NCI-H2081 (cell line): ENCODE measurements around the gene FGF1.

Experiments
- DNase-seq, 2 experiments: peaks; one replicate each; lab custom pipeline; 2025; lab: John Stamatoyannopoulos, UW

Gene FGF1

DNA sequence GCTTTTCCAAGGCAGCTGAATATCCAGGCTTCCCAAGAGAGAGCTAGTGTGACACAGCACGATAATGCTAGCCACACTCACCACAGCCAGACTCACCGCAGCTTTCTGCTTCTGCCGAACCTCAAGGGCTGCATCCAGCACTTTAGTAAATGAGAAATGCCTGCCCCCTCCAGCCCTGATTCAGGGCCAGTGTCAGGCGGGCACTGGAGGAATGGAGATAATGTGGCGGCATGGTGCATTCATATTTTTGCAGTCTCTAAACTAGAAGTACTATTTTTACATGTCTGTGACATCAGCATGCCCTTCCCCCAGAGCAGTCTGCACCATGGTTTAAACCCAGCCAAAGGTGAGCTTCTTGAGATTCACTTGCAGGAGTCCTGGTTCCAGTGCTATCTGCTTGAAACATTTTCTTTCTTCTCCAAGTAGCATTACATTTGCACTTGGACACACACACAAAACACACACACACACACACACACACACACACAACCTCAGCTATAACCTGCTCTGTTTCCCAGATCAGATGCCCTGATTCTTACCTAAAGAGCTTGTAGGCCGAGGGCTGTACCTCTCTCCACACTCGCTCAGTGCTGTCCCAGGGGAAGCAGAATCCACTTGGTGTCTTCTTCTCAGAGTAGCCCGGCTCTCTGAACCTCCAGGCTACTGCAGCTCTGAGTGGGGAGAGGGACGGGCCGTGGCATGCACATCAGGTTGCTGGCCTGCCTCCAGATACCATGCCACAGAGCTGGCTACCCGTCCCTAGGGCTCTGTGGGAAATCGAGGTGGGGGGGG, at the start of gene FGF1:
TSS of gene FGF1 (minus strand) at position 673 of the 792 bp plus-strand sequence. CDS start 71,963 bp downstream, outside the sequence.
- DNase-seq = no peak

DNA sequence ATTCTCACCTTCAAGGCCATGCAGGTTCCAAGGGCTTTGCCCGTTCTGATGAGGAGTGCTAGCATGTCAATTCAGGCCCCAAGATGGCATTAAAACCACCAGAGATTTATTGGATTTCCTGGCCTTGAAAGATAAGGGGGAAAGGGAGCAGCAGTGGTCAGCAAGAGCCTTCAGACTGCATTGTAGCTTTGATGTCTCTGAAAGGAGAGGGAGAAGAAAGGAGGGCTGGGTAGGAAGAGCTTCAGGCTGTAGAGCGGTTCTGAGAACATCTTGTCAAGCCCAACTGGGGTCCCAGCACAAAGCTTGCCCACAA, 41.8 kb upstream of the FGF1 start:
- no peak for DNase-seq

DNA sequence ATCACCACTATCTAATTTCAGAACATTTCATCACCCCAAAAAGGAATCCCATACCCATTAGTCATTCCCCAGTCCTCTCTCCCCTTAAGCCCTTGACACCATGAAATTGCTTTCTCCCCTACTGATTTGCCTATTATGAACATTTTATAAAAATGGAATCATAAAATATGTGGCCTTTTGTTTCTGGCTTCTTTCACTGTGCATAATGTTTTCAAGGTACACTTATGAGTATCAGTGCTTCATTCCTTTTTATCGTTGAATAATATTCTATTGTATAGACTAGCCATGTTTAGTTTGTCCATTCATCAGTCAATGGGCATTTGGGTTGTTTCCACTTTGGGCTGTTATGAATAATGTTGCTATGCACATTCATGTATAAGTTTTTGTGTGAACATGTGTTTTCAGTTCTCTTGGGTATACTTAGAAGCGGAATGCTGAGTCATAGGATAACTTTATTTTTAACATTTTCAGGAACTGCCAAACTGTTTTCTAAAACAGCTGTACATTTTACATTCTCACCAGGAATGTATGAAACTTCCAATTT, 40.4 kb upstream of the FGF1 start:
- DNase-seq = no peak

DNA sequence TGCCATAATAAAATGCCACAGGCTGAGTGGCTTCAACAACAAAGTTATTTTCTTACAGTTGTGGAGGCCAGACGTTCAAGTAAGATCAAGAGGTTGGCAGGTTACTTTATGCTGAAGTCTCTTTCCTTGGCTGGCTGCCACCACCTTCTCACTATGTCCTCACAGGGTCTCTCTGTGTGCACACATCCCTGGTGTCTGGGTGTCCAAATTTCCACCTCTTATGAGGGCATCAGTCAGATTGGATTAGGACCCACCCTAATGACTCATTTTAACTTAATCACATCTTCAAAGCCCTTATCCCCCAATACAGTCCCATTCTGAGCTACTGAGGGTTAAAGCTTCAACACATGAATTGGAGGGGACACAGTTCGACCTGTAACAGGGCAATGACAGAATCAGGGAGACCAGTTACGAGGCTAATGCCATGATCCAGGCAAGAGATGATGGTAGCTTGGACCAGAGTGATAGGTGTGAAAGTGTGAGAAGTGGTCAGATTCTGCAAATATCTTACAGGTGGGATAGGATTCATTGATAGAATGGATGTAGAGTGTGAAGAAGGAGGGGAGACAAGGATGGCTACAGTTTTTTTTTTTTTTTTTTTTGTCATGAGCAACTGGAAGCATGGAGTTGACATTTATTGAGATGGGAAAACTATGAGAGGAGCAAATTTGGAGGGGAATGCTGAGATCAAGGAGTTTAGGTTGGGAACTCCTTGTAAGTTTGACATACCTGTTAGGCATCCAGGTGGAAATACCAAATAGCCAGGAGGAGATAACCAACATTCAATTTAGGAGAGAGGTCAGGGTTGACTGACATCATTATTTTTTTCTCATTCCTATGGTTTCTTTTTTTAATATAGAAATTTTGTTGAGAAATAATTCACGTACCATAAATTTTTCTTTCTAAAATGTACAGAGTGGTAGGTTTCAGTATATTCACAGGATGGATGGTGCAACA, 39.6 kb upstream of the FGF1 start:
- DNase-seq = no peak

DNA sequence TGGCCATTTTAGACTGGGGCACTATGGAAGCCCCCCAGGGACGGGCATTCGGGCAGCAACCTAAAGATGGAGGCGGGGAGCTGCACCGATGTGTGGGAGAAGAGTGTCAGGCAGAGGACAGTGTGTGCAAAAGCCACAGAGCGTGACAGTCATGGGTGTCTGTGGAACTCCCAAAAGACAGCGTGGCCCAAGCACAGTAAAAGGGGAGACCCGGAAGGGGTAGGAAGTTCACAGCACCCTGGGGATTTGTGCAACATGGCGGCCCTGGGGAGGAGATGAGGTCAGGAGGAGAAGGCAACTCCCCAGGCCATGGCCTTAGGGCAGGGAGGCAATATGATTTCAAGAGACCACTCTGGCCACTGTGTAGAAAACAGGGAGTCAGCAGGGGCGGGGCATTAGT, 38.9 kb upstream of the FGF1 start:
- no peak for DNase-seq

DNA sequence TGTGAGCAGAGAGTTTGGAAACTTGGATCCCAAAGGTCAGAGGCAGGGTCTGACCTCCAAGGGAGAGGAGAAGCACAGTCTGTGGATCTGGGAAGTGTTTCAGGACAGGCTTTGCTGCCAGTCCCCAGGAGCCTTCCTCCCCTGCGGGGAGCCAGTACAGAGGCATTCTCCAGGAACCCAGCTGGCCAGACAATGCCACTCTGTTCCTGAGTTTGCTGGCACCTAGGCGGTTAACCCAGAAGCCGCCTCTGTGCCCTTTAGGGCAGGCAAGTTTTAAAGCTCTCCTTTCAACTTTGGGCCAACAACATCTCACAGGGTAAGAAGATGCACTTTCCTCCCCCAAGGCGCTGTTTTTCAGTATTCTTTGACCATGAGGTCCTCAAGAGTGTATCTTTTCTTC, 37.0 kb upstream of the FGF1 start:
- DNase-seq = no peak

DNA sequence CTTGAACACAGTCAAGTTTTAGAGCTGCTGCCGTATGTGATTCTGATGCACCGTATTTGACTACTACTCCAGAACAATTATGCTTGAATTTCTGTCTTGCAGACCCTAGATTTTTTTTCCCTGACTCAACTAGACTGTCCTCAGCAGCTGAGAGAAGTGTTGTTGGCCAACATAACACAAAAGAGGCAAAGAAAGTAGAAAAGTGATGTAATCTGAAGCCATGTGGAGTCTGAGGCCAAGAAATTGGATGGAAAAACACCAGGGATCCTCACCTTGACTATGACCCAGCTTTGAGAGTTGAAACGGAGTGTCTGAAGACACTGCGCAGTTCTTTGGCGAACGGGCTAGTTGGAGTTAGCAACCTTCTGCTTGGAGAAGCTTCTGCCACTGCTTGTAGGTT, 36.3 kb upstream of the FGF1 start:
- no peak for DNase-seq

DNA sequence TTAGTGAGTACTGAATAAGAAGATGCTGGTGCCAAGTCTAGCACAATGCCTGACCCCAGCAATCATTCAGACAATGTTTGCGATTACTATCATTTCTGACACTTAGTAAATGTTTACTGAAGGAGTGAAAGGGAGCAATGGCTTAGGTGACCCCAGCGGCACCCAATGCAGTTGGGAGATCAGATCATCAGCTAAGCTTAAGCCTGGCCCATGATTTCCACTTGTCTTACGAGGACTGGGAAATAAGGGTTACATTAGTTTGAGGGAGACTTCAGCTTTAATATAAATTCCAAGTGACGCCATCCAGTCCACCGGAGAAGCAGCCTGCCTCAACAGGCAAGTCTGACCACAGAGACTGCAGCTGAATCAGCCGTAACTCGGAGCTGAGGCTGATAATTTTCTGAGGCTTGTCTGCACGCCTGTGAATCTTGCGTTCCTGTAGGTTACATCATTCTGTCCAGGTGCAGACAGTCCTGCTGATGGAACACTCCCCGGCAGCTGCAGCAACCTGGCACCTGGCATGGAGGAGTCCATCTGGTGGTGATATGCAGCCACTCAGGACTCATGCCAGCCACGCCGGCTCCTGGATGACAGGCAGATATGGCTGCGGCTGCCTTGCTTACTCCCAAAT, 34.9 kb upstream of the FGF1 start:
- peak; percentile 59 to 85 for DNase-seq

DNA sequence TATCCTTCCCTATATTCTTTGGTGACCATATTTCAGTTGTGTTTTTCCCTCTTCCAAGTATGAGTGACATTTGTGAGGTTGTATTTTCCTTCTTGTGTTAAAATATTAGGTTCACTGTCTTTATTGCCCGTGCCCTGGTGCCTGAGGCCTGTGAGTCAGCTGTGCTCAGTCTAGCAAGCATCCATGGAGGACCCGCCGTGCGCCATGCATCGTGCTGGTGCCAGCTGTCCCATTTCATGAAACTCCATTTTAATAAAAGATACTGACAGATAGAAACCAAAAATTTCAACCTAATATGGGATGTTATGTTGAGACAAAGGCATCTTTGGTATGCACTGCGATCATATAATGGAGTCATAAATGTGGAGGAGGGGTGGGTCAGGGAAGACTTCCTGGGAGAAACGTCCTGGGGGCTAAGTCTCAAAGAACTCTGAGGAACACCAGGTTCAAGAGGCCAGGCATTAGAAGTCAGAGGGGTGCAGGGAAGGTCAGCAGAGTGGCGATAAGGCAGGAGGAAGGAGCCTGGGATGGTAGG, 34.0 kb upstream of the FGF1 start:
- DNase-seq = no peak

DNA sequence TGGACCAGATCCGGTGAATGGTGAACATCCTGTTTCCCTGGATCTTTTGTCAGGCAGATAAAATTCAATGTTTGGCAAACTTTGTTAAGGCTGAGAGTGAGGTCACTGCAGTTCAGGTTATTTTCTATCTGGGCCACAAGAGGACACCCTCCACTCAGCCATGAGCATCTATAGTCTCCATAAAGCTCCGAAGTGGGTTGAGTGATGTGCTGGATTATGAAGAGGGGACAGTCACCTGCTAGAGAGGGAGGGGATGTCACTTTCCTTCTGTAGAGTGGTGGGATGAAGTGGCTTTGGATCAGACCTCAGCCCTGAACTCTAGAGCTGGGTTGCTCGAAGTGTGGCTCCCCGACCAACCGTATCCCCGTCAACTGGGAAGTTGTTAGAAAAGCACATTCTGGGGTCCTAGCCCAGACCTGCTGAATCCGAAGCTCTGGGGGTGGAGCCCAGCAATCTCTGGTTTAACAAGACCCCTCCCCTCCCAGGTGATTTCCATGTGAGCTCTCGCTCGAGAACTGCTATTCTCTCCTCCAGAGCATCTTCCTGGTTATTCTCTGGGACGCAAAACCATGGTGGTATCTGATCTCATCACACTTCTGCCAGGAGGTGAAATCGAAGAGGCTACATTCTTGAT, 31.8 kb upstream of the FGF1 start:
- peak; percentile 9 to 34 for DNase-seq

DNA sequence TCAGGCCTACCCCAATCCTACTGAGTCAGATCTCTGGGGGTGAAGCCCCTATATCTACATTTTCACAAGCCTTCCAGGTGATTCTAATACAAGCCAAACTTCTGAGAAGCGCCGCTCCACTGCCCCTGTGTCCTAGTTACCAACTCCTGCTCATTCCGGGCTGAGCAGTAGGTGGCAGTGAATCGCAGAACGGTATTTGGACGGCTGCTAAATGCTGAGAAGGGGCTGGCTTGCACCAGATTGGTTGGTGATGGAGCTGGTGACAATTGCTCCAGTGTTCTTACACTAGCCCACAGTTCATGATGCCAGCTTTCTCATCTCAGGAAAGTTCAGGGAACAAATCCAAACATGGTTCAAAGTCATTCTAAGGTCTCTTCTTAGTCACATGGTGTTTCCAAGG, 31.1 kb upstream of the FGF1 start:
- DNase-seq = peak; percentile 2

DNA sequence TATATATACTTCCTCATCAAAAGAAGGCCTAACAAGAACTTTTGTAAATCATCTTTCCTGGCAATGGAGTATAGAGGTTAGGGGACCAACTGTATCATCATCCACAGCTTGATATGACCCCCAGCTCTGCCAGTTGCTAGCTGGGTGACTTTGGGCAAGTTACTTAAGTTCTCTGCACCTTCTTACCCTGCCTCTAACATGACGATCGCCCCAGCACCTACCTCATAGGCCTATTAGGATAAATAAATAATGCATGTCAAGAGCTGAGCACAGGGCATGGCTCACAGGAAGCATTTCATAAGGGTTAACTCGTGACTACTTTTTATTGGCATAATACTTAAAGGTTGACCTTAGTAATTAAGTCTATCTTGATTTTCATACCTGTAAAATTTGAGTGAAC, 29.4 kb upstream of the FGF1 start:
- DNase-seq = no peak

DNA sequence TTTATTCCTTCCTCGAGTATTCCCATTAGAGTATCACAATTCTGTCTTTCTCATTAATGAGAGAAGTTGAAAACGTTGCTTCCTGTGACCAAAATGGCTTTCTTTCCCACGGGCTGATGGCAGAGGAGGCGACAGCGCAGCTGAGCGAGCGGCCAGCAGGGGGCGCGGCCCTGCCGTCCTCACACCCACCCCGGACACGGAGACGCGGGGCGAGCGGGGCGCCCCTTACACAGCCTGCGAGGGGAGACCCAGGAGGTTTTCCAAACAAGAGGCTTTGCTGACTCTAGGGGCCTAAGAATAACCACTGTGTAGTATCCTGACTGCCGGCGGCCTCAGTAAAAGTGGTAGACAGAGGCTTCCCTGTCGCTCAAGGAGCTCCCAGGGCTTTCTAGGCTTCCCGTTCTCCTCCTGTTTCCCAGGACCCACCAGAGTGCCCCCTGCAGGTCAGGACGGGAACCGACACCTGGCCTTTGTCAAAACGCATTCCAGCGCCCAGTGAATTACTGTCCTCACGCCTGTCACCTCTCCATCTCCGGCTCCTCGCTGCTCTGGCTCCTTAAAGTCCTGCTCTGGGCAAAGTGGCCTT, 27.3 kb upstream of the FGF1 start:
- peak; percentile 74 to 78 for DNase-seq

DNA sequence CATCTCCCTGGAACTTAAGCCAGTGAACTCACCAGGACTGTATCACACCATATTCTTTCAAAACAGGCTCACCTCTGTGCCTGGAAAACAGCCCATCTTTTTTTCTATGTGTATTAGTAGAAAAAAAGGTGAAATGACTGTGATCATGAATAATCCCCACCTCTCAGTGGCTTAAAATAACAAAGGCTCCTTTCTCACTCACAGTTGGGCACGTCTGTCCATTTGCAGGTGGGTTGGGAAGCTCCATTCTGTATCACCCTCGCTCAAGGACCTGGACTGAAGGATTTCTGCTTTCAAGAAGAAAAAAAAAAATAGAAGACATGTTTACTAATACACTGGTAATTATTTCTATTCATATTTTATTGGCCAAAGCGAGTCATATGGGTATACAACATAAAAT, 17.3 kb upstream of the FGF1 start:
- no peak for DNase-seq

DNA sequence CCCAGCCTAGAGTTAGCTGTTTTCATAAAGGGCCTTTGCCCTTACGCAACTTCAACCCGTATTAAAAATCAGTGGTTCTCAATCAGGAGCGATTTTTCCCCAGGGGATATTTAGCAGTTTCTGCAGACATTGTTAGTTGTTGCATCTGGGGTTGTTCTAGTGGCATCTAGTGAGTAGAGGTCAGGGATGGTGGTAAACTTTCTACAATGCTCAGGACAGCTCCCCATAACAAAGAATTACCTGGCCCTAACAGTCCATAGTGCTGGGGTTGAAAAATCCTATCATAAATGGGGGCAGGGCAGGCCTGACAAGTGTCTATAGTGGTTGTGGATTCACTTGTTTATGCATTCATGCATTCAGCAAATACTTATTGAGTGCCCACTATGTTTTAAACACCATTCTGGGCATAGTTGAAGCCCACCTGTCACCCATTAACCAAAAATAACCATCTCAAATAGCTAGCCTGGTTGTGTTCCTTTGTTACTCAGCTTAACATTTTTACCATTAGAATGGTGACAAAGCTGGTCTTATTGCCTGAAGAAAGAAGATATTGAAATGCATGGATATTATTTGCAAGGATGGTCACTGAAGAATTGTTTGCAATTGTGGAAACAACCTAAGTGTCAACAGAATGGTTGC, 15.9 kb upstream of the FGF1 start:
- no peak for DNase-seq

DNA sequence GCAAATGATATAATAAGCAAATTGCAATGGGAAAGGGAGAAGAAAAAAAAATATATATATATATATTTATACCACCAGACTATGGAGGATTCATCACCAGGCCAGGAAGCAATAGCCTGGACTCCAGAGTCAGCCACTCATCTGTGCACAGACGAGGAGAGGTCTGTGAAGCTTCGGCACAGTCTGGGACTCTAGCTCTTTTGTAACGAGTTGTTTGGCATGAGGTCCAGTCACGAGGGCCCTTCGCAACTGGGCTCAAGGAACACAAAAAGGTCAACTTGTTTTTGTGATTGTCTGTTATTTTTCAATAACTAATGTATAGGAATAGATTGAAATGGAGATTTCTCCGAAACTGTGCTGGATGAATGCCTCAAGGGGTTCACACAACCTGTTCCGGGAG, 14.7 kb upstream of the FGF1 start:
- no peak for DNase-seq

DNA sequence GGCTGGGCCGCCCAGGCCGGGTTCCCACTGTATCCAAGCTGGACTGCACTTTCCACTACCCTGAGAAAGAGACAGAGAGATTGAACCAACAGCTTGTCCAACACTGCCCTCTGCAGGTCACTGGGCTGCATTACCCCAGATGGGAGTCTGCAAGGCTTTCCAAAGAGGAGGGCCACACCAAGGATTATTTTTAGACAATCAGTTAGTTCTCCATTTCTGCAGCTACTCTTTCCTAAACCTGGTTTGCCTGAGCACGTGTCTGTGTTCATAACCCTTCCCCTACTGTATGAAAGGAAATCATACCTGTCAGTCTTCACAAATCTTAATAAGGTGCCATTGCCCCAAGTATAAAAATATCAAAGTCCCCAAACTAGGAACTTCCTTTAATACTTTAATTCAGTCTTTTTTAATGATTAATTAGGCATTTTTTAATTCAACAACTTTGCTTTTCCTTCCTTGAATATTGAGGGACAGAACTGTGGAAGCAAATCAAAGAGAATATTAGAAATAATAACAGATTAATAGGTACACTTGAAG, 13.4 kb upstream of the FGF1 start:
- peak; percentile 55 to 66 for DNase-seq

DNA sequence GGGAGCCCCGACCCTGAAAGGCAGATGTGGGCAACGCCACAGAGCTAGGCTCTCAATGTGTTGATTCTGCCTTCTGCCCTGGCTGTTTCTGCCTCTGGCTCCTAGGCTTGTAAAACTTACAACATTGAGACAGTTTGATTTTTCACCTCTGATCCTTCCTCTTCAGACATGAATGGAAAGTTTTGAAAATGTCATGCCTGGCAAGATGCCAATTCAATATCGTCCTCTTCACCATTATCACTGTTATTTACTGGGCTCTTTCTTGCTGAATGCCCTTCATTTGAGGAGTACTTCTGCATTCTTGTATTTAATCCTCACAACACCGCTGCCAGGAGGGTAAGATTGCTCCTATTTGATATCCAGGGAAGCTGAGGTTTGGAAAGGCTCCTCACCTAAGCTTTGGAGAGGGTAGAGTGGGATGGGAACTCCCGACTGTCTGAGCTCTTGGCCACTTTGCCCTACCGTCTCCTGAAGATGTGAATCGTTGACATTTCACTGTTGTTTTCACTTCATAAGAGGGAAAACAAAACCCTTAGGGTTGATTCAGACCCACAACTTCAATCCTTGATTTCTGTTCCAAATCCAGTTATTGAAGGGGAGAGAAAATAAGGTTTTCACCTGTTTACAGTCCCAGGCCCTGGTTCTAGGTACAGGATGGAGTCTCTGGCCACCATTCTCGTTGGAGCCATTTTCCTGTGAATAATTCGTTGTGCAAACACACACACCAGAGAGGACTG, 12.7 kb upstream of the FGF1 start:
- no peak for DNase-seq

DNA sequence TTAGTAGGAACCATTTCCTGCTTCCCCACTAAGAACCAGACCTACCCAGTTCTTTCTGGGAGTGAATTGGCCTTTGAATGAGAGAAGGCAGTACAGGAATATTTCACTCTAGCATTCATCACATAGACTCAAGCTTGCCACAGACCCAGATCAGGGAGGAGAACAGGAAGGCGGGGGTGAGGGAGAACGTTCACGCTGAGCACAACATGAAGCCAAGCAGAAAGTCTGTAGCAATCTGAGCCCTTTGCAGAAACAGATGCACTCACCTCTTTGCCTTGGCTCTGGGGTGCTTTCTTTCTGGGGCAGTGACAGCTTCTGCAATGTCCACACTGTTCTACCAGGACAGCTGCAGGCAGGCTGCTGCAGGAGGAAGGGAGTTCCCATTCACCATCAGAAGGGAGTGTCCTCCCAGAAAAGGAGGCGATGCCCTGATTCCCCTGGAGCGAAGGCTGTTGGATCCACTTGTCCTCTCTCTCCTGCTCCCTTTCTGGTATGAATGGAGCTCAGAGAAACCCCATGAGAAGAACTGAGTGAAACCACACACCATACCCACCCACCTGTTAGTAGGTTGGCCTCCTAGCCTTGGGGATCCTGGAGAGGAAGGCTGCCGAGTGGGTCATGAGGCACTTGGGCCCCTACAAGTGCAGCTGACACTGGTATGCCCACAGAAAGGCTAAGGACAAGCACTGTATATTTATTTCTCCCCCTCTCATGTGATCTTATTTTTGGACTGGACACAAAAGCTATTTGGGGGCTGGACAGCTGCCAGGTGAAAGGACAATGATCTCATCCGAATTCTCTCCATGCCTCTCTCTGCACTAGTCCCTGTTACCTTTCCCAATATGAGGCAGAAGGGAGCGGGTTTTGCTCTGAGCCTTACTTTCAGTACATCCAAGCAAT, 11.7 kb upstream of the FGF1 start:
- DNase-seq = peak in 1 of 2 experiments; percentile 15
